Neural cell (in vitro differentiated cells): ENCODE results near the gene TRIM16. TPM values are rescaled to one million over a fixed set of nuclear protein-coding genes. Genes with fewer than 3 reads are reported as not detected.
"Not testable (repeated sequence)": the region's sequence is repeated elsewhere in the genome, so short reads cannot be mapped to it uniquely, and the experiment has no call there.

Experiments
- H2AFZ ChIP-seq: fragments of 200-600, 300-800 bp; sonication (generic), shearing (Covaris generic); 2 replicates; pipeline ENCODE4 v1.6.0; 2014; ENCODE audit warnings: low read depth, mild to moderate bottlenecking, antibody characterized with exemption, low read length, moderate library complexity
- H3F3A ChIP-seq: fragments of 200-600 bp; shearing (Covaris generic); 2 replicates; pipeline ENCODE4 v1.6.1; 2016; ENCODE audit warnings: mild to moderate bottlenecking, moderate library complexity, mixed read lengths, antibody characterized with exemption, low read length; ENCODE audit not compliant: insufficient read depth, poor library complexity, severe bottlenecking
- H3K27ac ChIP-seq: fragments of 200-600, 300-800 bp; sonication (generic), shearing (Covaris generic); 2 replicates; pipeline ENCODE4 v1.5.1; 2014; ENCODE audit warnings: mild to moderate bottlenecking, low read length, moderate library complexity
- H3K27me3 ChIP-seq: fragments of 300-800, 200-600 bp; sonication (generic), shearing (Covaris generic); 2 replicates; pipeline ENCODE4 v1.6.0; 2014; ENCODE audit warnings: mild to moderate bottlenecking, low read depth, low read length, moderate library complexity; ENCODE audit not compliant: insufficient read depth
- H3K36me3 ChIP-seq: fragments of 300-800, 200-600 bp; sonication (generic), shearing (Covaris generic); 2 replicates; pipeline ENCODE4 v1.5.1; 2014; ENCODE audit warnings: mild to moderate bottlenecking, antibody characterized with exemption, low read length, moderate library complexity; ENCODE audit not compliant: insufficient read depth
- H3K4me2 ChIP-seq: fragments of 300-800, 200-600 bp; sonication (generic), shearing (Covaris generic); 2 replicates; pipeline ENCODE4 v1.6.0; 2014; ENCODE audit warnings: mild to moderate bottlenecking, low read length
- H3K4me3 ChIP-seq: fragments of 300-800, 200-600 bp; sonication (generic), shearing (Covaris generic); 2 replicates; pipeline ENCODE4 v1.5.1; 2014; ENCODE audit warnings: mild to moderate bottlenecking, low read length, moderate library complexity
- H3K79me2 ChIP-seq: fragments of 200-600 bp; shearing (Covaris generic); replicated peaks from 2 replicates; pipeline ENCODE4 v1.6.0; 2014; ENCODE audit warnings: mild to moderate bottlenecking, low read length, moderate library complexity; ENCODE audit not compliant: insufficient read depth
- H3K9ac ChIP-seq: fragments of 300-800, 200-600 bp; sonication (generic), shearing (Covaris generic); 2 replicates; pipeline ENCODE4 v1.6.1; 2016; ENCODE audit warnings: mild to moderate bottlenecking, low read length, mixed read lengths
- H3K9me2 ChIP-seq: fragments of 200-600 bp; shearing (Covaris generic); 2 replicates; pipeline ENCODE4 v1.6.1; 2016; ENCODE audit warnings: mild to moderate bottlenecking, low read length, mixed read lengths; ENCODE audit not compliant: insufficient read depth
- H3K9me3 ChIP-seq: fragments of 200-600, 300-800 bp; sonication (generic), shearing (Covaris generic); 2 replicates; pipeline ENCODE4 v1.6.1; 2016; ENCODE audit warnings: mild to moderate bottlenecking, mixed run types, low read length, moderate library complexity, mixed read lengths
- H4K20me1 ChIP-seq: fragments of 200-600 bp; shearing (Covaris generic); 2 replicates; pipeline ENCODE4 v1.6.1; 2016; ENCODE audit warnings: mild to moderate bottlenecking, mixed run types; ENCODE audit not compliant: insufficient read depth
- CTCF ChIP-seq: fragments of 450-650 bp; IDR thresholded peaks from 2 replicates; pipeline ENCODE4 v1.5.1; 2014; ENCODE audit warnings: antibody characterized with exemption, mild to moderate bottlenecking, moderate library complexity; ENCODE audit not compliant: poor library complexity, severe bottlenecking
- MXI1 ChIP-seq: fragments of 450-650 bp; conservative IDR thresholded peaks from 2 replicates; pipeline ENCODE4 v1.6.1; 2014; ENCODE audit warnings: antibody characterized with exemption, mild to moderate bottlenecking; ENCODE audit not compliant: poor library complexity, severe bottlenecking
- POLR2AphosphoS5 ChIP-seq: IDR thresholded peaks from 2 replicates; pipeline ENCODE4 v1.6.1; 2012
- TAF1 ChIP-seq: IDR thresholded peaks from 2 replicates; pipeline ENCODE4 v1.6.1; 2012; ENCODE audit warnings: low read depth
- polyA plus RNA-seq: library from polyadenylated mRNA; depleted of rRNA; stranded (reverse); fragments of >200 nt; gene quantifications from 2 replicates; pipeline ENCODE4 v1.2.3, GENCODE V29; 2014

Gene TRIM16
- polyA plus RNA-seq, 1 donor from 2014 or later, result 34.9 TPM

GRCh38 chr17:15708879-15709278, 24.8 kb upstream of the TRIM16 start:
- H3K4me2 ChIP-seq, H3K27me3 ChIP-seq, H2AFZ ChIP-seq, H4K20me1 ChIP-seq, H3K9me3 ChIP-seq, H3K36me3 ChIP-seq, H3K79me2 ChIP-seq, H3K4me3 ChIP-seq, H3K9me2 ChIP-seq, H3F3A ChIP-seq, H3K27ac ChIP-seq, H3K9ac ChIP-seq: not testable (repeated sequence)

GRCh38 chr17:15704813-15705212, 20.7 kb upstream of the TRIM16 start:
- not testable (repeated sequence) for H3F3A ChIP-seq, H3K4me2 ChIP-seq, H2AFZ ChIP-seq, H3K27ac ChIP-seq, H3K36me3 ChIP-seq, H3K4me3 ChIP-seq, H3K27me3 ChIP-seq, H3K9me2 ChIP-seq, H3K9ac ChIP-seq, H3K9me3 ChIP-seq, H4K20me1 ChIP-seq, H3K79me2 ChIP-seq

- H3K4me3 ChIP-seq, H4K20me1 ChIP-seq, H3K9ac ChIP-seq, H3K27me3 ChIP-seq, H3F3A ChIP-seq, H3K9me3 ChIP-seq, H2AFZ ChIP-seq, H3K27ac ChIP-seq, H3K4me2 ChIP-seq, H3K36me3 ChIP-seq, H3K79me2 ChIP-seq, H3K9me2 ChIP-seq: not testable (repeated sequence)
Measured at GRCh38 chr17:15704239-15704638, 20.1 kb upstream of the TRIM16 start.

GRCh38 chr17:15699937-15700336, 15.8 kb upstream of the TRIM16 start:
- not testable (repeated sequence) for H3K36me3 ChIP-seq, H3K27me3 ChIP-seq

GRCh38 chr17:15699413-15699924, 15.4 kb upstream of the TRIM16 start, which contains the start of gene ZNF286A:
Gene ZNF286A (plus strand): TSS chr17:15699752. CDS start chr17:15700330, 578 bp downstream.
- Histone ChIP-seq H2AFZ (peak within 1 kb of the TSS; percentile 33), H3K4me3 (peak within 1 kb of the TSS; percentile 65), H3K9ac (peak within 1 kb of the TSS; percentile 73), H3K27ac (peak within 1 kb of the TSS; percentile 68), H3K4me2 (peak within 1 kb of the TSS; percentile 14)
- H3K9me2 ChIP-seq, H4K20me1 ChIP-seq, H3K36me3 ChIP-seq, H3K9me3 ChIP-seq, H3K27me3 ChIP-seq, H3K79me2 ChIP-seq, H3F3A ChIP-seq: not testable (repeated sequence)
- TF ChIP-seq CTCF, result peak; percentile 24
- peak; percentile 1 for TF ChIP-seq TAF1
- TF ChIP-seq MXI1, result peak; percentile 72
- TF ChIP-seq POLR2AphosphoS5, result peak; percentile 80

More at GRCh38 chr17:15699937-15700336, 15.8 kb upstream of the TRIM16 start:
- H3K9ac ChIP-seq, result peak overlapping the region; percentile 73
- H3K4me3 ChIP-seq, result peak overlapping the region; percentile 65
- not testable (repeated sequence) for H3F3A ChIP-seq, H3K9me2 ChIP-seq, H3K9me3 ChIP-seq, H3K79me2 ChIP-seq, H3K4me2 ChIP-seq, H4K20me1 ChIP-seq, H2AFZ ChIP-seq
- H3K27ac ChIP-seq, result peak overlapping the region; percentile 68

- H3K9ac ChIP-seq, result peak overlapping the region; percentile 56
- H3F3A ChIP-seq, result not testable (repeated sequence)
- H3K27ac ChIP-seq, result peak overlapping the region; percentile 57
Measured at GRCh38 chr17:15698967-15699366, 14.9 kb upstream of the TRIM16 start.

GRCh38 chr17:15687494-15687893, 3.4 kb upstream of the TRIM16 start:
- H2AFZ ChIP-seq, H3F3A ChIP-seq, H3K4me3 ChIP-seq, H3K9me3 ChIP-seq, H3K79me2 ChIP-seq, H4K20me1 ChIP-seq, H3K27me3 ChIP-seq, H3K4me2 ChIP-seq, H3K27ac ChIP-seq, H3K9me2 ChIP-seq, H3K9ac ChIP-seq, H3K36me3 ChIP-seq: not testable (repeated sequence)

More at GRCh38 chr17:15698967-15699366, 14.9 kb upstream of the TRIM16 start:
- not testable (repeated sequence) for H3K9me3 ChIP-seq, H3K79me2 ChIP-seq, H3K9me2 ChIP-seq, H3K36me3 ChIP-seq, H4K20me1 ChIP-seq, H3K27me3 ChIP-seq
- Histone ChIP-seq H2AFZ (peak overlapping the region; percentile 33), H3K4me2 (peak overlapping the region; percentile 14), H3K4me3 (peak overlapping the region; percentile 65)
